ENCODE data around the gene BARHL1.
"Not testable (repeated sequence)": the region's sequence is repeated elsewhere in the genome, so short reads cannot be mapped to it uniquely, and the experiment has no call there.

The BARHL1 gene

DNA sequence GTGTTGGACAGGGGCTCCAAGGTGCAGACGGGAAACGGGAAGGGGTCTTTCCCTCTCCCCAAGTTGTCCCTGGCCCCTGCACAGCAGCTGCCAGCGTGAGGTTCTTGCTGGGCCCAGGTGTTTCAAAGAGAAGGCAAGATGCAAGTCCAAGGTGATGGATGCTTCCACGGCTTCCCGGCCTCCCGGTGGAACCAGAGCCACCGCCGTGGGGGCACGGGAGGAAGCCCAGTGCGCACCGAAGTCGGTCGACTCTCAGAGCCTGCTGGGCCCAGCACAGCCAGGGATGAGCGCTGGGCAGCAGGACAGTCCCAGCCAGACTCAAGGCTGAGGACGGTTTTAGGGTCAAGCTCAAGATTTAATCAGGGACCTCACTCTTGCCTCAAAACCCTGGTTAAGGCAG, 25.2 kb upstream of the BARHL1 start:
- DNase-seq, result no peak

DNA sequence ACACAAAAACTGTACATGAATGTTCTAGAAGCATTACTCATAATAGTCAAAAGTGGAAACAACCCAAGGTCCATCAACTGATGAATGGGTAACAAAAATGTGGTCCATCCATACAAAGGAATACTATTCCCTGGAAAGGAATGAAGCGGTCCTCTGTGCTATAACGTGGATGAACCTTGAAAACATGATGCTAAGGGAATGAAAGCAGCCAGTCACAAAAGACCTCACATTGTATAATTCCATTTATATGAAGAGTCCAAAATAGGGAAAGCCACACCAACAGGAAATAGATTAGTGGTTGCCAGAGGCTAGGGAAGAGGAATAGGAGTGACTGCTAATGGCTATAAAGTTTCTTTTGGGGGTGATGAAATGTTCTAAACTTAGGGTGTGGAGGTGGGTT, 22.7 kb upstream of the BARHL1 start:
- DNase-seq, result no peak

GRCh38 chr9:132560616-132561202, 21.7 kb upstream of the BARHL1 start:
- no peak for DNase-seq

DNA sequence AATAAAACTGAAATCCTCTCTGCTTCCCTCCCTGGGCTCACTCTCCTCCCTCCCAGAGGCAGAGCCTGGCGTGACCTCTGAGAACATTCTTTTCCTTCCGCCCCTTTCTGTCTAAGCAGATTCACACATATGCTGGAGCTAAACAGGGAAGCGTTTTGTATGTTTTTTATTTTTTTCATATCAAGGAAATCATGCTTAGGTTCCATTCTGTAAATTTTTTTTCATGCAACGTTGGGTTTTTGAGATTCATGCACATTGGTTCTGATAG, 20.2 kb upstream of the BARHL1 start:
- no peak for DNase-seq

- no peak for DNase-seq
Measured at GRCh38 chr9:132564526-132564925, 17.9 kb upstream of the BARHL1 start.

DNA sequence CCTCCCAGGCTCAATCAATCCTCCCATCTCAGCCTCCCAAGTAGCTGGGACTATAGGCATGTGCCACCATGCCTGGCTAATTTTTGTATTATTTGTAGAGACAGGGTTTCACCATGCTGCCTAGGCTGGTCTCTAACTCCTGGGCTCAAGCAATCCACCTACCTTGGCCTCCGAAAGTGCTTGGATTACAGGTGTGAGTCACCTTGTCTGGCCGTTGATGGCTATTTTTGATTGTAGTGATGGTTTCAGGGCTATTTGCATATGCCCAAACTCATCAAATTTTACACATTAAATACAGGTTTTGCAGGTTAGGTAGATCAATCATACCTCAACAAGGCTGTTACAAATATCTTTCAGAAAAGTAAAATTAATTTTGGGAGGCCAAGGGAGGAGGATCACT, 13.6 kb upstream of the BARHL1 start:
- DNase-seq, result not testable (repeated sequence)

DNA sequence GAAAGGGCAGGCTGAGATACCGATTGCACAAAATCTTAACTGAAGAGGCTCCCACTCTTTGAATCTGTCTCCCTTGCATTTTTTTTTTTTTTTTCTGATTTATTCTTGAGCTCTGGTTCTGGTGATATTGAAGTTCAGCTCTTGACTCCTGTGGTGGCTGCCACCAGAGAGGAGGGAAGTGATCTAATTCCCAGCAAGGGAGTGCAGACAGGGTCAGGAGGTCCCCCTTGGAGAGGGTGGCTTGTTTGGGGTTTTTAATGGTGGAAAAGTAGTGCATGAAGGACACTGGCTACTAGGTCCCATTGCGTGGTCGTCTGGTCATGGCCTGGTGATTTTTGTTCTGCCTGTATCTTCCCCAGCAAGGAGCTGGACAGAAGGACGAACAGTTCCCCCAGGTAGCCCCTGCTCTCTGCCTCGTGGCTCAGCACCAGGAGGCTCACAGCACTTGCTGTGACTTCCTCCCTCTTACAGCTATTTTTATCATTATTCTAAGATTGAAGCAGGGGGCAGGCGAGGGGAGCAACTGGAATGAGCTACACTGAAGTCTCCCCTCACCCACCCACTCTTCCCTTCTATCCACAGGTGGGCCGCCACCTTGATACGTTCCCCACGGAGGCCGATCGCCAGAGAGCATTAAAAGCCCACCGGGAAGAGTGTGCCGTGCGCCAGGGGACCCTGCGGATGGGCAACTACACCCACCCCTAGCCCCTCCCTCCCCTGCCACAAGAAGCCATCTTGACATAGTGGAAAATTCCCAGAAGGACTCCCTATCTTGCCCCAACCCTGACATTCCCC, 10.4 kb upstream of the BARHL1 start:
- DNase-seq, result no peak

DNA sequence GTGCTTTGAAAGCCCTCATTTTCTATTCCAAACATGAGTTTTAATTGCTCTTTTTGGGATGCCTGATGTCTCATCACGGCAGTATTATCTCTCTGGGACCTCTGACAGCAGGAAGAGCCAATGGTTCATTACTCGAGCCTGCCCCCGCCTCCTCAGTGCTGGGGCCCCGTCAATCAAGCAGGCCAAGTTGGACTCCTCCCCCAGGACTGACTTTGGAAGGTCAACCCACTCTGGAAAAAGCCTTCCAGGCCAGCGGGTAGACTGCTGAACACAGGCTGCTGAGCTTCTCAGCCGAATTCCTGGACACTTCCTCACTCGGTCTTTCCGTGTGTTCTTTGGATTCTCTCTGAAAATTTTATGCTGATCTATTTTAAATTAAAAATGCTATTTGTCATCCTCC, 9.5 kb upstream of the BARHL1 start:
- DNase-seq, result no peak

GRCh38 chr9:132575005-132575609, 7.3 kb upstream of the BARHL1 start:
- DNase-seq, result peak; percentile 26 to 55

DNA sequence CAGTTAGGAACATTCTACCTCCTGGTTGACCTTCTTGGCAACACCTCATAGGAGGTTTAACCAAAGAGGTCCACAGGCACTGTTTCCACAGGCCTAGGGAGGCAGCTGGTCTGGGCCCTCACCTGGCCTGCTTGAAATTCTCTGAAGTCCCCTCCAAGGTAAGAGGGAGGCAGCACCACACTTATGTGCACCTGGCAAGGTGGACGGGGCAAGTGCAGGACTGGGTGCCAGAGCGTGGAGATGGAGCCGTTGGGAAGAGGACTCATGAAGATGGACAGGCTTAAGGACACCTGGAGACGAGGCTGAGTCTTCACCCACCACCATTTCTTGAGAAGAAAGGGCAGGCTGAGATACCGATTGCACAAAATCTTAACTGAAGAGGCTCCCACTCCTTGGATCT, 6.6 kb upstream of the BARHL1 start:
- DNase-seq, result no peak

DNA sequence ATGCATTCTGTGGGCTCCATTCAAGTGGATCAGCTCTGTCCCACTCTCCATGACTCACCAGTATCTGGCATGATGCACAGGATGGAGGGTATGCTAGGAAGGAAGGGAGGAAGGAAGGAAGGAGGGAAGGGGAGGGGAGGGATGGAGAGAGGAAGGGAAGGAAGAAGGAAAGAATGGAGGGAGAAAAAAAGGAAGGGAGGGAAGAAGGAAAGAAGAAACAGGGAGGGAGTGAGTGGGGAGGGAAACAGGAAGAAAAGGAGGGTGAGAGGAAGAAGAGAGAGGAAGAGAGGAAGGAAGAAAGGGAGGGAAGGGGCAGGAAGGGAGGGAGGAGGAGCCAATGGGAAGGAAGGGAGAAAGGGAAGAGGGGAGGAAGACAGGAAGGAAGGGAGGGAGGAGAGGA, 5.3 kb upstream of the BARHL1 start:
- DNase-seq, result no peak

DNA sequence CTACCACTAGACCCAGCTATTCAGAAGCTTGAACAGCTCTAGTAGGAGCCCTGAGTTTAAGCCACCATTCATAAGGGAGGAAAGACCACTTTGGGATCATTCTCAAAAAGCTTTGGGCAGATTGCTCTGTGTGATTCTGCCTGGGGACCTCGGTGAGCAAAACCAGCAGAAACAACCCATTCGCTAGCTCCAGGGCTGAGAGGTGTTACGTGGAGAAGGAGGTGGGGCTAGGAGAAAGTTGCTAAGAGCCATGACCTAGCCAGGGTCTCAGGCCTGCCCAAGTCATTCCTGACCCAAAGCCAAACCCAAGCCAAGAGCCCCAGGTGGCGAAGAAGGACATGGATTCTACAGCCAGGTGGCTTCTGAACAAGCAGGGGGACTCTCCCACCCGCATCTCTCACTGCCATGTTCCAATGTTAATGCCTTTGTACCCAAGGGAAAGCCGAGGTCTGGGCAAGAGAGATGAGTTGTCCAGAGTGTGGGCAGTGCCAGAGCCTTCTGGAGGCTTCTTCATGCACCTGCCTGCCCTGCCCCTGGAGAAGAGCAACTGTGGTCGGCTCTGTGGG, 4.0 kb upstream of the BARHL1 start:
- DNase-seq, result no peak

- no peak for DNase-seq
Measured at GRCh38 chr9:132579427-132579798, 3.0 kb upstream of the BARHL1 start.

DNA sequence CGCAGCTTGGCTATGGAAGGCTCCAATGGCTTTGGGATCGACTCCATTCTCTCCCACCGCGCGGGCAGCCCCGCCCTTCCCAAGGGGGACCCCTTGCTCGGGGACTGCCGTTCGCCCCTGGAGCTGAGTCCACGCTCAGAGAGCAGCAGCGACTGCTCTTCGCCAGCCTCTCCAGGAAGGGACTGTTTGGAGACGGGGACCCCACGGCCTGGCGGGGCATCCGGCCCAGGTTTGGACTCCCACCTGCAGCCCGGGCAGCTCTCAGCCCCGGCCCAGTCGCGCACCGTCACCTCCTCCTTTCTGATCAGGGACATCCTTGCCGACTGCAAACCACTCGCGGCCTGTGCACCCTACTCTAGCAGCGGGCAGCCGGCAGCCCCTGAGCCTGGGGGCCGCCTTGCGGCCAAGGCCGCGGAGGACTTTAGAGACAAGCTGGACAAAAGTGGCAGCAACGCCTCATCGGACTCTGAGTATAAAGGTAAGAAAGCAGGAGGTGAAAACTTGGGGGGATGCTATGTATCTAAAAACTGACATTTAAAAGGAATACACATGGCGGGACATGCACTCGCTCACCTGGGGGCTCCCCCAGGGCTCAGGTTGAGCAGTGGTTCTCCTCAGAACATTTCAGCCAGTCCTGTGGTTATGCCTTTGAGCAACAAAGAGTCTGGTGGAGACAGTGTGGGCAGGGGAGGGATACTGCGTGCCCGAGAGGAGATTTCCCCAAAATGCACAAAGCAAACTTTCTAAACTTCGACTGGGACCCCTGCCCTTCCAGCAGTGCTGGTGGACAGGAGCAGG, 579 bp downstream of the BARHL1 start:
- no peak for DNase-seq

DNA sequence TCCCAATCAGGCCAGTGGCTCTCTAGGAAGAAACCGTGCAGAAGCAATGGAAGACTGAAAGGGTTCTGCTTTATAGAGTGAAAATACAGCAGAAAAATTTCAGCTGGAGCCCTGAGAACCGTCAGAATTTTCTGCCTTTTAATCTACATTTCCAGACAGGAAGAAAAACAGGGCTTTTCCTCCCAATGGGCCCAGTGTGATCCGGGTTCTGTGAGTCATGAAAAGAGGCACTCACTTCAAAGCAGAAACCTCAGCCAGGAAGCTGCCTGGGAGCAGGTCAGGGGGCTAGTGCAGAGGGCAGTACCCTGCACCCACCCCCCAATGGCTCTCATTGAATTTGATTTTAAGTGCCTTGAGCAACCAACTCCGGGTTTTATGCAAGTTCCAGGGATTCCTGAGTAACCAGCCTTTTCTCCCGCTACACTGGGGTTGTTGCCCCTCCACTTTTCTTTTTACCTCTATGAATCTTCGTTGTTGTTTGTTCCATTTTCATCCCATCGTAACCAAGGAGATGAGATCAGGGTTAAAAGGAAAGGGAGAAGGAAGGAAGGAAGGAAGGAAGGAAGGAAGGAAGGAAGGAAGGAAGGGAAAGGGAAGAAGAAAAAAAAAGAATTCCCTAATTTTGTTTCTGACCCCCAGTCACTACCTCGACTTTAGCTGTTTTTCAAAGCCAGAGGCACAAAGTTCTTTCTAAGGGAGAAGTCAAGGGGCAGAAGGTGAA, 1.3 kb downstream of the BARHL1 start:
- DNase-seq, result no peak

DNA sequence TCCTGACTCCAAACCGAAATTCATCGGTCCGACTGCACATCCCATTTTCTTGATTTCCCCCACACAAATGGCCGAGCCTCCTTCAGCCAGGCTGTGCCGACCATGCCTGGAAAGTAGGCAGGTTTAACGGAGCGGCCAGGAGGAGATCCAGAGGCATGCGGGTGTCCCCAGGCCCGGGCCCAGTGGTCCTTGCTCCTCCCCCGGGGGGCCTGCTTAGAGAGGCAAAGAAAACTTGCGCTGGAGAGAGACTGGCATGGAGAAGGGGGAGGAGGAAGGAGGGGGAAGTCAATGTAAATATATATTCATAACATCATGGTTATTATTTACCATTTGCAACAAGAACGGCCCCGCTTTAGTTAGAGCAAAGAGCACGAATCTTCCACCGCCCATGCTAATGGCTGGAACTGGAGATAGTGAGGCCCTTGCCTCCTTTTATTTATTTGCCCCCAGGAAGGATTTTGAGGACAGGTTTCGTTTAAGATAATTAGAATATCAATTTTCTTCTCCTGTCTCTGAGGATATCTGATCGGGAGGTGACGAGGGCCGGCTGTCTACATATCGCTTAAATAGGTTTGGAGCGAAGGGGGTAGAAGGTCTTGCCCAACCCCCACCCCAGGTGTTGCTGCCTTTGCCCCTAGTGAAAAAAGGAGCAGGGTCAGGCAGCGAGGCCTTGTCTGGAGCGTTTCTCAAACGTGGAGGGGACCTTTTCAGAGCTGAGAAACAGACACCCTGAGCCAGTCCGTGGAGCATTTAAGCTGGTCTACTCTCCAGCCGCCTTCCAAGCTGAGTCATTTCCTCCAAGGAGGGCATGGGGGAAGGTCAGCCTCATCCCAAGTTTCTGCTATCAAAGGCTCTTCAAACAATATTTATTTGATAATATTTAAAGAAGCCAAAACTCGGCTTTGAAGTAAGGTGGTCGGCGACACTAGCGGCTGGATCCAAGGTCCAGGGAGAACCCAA, 2.5 kb downstream of the BARHL1 start:
- DNase-seq, result no peak

DNA sequence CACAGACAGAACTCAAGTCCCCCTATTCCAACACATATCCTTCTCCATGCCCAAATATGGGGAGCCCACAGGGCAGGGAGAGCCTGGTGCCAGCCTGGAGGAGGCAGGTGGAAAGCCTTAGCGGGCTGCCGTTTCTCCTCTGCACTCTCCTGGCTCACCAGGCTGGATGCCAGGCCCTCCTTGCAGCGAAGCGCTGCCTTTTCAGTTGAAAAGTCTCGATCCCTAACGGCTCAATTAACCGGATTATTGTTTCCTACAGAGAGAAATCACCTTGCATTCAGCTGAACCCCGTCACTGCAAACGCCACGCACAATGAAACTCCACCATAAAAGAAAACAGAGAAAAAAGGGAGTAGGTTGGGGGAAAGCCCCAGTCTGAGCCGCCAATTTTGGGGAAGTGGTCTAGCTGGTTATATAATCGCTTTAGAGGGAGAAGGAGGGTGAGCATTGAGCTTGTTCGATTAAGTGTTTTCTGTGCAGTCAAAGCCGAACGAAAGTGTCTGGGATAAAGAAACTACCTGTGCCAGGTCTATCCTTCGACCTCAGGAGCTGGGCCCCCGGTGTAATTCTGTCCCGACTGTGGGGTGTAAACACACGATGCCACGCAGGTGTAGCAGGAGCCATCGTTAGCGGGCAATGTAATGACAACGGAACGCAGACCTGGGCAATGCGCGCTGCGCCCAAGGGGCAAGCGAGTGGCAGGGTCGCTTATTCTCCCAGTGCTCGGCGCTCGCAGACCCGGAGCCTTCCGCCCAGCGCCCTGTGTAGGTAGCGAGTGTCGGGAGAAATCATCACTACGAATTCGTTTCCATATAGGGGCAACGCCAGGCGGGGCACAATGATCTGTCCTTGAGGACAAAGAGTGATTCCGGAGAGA, 3.8 kb downstream of the BARHL1 start:
- peak in 1 of 2 donors; percentile 14 for DNase-seq

GRCh38 chr9:132586830-132587591, 4.6 kb downstream of the BARHL1 start:
- DNase-seq, result no peak

DNA sequence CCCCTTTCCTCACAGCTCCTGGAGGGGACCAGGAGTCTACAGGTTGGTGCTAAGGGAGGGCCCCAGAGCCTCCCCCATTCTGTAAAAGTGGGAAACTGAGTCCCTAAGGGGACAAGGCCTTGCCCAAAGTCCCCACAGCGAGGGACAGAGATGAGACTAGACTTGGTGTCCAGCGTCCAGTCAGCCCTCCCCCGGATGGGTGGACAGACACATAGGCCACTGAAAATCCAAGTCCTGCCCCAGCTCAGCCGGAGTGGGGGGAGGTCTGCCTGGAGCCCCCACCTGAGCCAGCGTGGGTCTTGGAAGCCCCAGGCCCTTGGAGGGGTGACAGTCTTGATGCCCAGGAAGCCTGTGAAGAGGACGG, 5.2 kb downstream of the BARHL1 start:
- DNase-seq, result no peak

DNA sequence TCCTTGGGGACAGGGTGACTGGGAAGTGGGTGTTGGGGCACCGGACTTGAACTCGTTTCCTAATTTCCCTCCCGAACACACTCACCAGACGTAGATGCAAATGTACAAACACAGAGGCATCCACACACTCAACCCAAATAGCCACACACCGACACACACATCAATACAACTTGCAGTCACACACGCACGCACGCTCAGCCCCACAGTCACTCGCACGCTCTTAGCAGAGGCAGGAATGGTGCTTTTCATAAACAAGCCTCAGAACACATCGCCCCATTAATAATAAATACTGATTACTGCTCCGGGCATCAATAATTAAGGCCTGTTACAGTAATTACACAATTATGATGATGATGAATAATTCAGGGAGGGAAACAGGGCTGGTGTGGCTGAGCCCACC, 5.7 kb downstream of the BARHL1 start:
- DNase-seq, result no peak
